ENCODE results near the gene CFAP100.

CFAP100 gene

GRCh38 chr3:126377211-126377610 is 17.5 kb upstream of the CFAP100 start:
- TF ChIP-seq, protein P1, sequence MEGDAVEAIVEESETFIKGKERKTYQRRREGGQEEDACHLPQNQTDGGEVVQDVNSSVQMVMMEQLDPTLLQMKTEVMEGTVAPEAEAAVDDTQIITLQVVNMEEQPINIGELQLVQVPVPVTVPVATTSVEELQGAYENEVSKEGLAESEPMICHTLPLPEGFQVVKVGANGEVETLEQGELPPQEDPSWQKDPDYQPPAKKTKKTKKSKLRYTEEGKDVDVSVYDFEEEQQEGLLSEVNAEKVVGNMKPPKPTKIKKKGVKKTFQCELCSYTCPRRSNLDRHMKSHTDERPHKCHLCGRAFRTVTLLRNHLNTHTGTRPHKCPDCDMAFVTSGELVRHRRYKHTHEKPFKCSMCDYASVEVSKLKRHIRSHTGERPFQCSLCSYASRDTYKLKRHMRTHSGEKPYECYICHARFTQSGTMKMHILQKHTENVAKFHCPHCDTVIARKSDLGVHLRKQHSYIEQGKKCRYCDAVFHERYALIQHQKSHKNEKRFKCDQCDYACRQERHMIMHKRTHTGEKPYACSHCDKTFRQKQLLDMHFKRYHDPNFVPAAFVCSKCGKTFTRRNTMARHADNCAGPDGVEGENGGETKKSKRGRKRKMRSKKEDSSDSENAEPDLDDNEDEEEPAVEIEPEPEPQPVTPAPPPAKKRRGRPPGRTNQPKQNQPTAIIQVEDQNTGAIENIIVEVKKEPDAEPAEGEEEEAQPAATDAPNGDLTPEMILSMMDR (IDR thresholded peaks at IDR 0.05; ENCODE audit: insufficient read depth, missing control alignments): no peak
- no peak for DNase-seq (ENCODE audit: insufficient read length, low spot score)
- FAIRE-seq: no peak

DNA sequence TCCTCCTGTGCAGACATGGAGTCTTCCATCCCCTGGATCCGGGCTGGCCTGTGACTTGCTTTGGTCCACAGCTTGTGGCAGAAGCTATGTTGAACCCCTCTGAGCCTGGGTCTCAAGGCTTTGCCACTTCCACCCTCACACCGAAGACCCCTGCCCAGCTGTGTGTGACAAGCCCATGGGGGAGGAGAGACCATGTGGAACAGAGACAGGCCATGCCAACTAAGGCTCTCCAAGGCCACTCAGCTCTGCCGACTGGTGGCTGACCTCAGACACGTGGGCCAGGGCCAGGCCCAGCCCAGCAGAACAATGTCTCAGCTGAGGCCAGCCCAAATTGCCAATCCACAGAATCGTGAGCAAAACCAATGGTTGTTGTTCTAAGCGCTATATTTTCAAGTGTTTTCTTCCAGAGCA is 16.4 kb upstream of the CFAP100 start:
- FAIRE-seq: no peak
- DNase-seq (ENCODE audit: insufficient read length, low spot score): no peak
- TF ChIP-seq, protein P1 (IDR thresholded peaks at IDR 0.05; ENCODE audit: insufficient read depth, missing control alignments): no peak

DNA sequence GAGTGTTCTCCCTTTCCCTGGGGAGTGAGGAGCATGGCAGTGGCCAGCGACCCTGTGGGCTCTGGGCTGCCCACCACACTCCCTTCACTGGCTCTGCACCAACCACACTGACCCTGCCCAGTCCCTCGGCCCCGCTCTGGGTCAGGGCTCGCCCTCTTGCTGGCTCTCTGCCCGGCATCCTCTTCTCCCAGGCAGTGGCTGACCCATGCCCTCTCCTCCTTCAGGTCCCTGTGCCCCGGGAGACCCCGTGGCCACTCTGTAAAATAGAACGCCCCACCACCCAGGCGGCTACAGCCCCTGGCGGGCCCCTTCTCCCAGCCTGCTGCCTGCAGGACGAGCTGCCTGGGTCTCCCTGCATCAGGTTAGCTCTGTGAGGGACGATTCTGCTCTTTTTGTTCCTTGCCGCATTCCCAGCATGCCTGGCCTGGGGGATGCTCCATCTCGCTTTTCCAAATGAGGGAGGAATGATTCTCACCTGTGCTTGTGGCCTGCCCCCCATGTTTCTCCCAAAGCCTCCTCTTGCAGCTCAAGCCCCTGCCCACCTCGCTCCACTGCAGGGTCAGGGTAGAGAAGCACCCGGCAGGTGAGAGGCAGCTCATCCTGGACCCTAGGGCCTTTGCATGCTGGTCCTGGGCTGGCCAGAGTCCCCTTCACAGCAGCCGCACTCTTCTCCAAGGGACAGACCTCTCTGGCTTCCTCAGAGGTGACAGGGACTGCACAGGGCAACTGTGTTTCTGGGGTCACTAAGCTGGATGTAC is 14.5 kb upstream of the CFAP100 start:
- FAIRE-seq (no peak), DNase-seq (ENCODE audit: insufficient read length, low spot score) (no peak)
- TF ChIP-seq, protein P1 (IDR thresholded peaks at IDR 0.05; ENCODE audit: insufficient read depth, missing control alignments): no peak

DNA sequence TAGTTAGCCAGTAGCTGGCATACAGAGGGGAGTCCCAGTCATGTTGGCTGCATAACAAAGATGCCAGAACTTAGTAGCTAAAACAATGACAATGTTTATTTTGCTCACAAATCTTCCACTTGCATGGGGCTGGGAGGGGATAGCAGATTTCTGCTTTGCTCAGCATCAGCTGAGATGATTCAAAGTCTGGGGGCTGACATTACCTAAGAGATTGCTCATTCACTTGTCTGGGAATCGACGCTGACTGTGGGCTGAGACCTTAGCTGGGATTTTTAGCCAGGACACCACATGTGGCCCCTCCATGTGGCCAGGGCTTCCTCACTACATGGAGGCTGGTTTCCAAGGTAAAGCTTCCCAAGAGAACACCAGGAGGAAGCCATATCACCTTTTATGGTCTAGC is 12.7 kb upstream of the CFAP100 start:
- TF ChIP-seq, protein P1 (IDR thresholded peaks at IDR 0.05; ENCODE audit: insufficient read depth, missing control alignments): no peak
- no peak for DNase-seq (ENCODE audit: insufficient read length, low spot score)
- no peak for FAIRE-seq

DNA sequence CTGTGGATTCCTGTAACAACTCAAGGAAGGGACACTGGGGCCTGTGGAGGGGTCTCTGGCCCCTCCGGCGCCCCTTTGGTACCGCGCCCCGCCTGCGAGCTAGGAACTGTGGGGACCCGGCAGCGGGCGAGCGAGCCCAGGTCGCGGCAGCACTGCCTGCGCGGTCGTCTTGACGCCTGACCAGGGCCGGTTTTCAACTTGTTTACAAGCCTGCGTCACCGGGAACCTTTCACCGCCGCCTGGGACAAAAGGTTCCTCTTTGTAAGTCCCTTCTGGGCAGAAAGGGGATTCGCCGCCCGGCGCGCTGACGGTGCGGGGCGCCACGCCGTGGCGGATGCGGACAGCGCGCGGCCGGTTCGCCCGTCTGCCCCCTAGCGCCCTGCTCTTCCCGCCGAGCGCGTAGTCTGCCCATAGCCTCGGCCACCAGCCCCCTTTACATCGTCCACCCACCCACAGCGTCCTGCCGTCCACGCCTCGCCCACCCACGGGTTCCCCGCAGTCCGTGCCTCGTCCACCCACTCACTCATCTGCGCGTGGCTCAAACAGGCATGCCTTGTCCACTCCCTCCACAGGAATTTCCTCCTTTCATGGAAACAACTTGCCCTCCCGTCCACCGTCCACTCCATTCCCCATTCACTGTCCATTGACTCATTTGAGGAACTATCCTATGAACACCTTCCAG is 5.5 kb upstream of the CFAP100 start:
- DNase-seq (ENCODE audit: insufficient read length, low spot score): peak; percentile 55
- FAIRE-seq: no peak
- TF ChIP-seq, protein P1 (IDR thresholded peaks at IDR 0.05; ENCODE audit: insufficient read depth, missing control alignments): peak; percentile 89

GRCh38 chr3:126389794-126390146 is 4.9 kb upstream of the CFAP100 start:
- no peak for FAIRE-seq
- DNase-seq (ENCODE audit: insufficient read length, low spot score): no peak
- TF ChIP-seq, protein P1 (IDR thresholded peaks at IDR 0.05; ENCODE audit: insufficient read depth, missing control alignments): no peak

DNA sequence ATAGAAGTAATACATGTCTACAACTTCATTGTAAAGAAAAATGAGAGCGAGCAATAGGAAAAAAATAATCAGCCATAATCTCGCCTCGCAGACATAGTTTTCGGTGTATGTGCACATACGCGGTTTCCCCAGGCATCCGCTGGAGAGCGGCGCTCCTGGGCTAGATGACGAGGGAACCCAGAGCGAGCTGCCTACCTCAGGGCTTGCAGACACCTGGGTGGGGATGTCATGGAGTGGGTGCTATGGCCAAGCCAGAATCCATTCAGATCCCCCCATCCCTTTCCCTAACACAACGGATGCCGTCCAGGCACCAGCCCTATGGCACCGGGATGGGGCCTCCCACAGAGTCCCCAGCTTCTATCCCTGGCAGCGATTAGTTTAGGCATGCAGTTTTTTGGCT is 4.5 kb upstream of the CFAP100 start:
- DNase-seq (ENCODE audit: insufficient read length, low spot score) (no peak), FAIRE-seq (no peak)
- TF ChIP-seq, protein P1 (IDR thresholded peaks at IDR 0.05; ENCODE audit: insufficient read depth, missing control alignments): no peak

All from D721Med (cell line).